ENCODE measurements around the gene ITPKC. TPM values are rescaled to one million over a fixed set of nuclear protein-coding genes. Genes with fewer than 3 reads are reported as not detected.
"Not testable (repeated sequence)": the region's sequence is repeated elsewhere in the genome, so short reads cannot be mapped to it uniquely, and the experiment has no call there.

The ITPKC gene
- total and polyA plus RNA-seq, 2 donors: 6.7 to 35.5 TPM

DNA sequence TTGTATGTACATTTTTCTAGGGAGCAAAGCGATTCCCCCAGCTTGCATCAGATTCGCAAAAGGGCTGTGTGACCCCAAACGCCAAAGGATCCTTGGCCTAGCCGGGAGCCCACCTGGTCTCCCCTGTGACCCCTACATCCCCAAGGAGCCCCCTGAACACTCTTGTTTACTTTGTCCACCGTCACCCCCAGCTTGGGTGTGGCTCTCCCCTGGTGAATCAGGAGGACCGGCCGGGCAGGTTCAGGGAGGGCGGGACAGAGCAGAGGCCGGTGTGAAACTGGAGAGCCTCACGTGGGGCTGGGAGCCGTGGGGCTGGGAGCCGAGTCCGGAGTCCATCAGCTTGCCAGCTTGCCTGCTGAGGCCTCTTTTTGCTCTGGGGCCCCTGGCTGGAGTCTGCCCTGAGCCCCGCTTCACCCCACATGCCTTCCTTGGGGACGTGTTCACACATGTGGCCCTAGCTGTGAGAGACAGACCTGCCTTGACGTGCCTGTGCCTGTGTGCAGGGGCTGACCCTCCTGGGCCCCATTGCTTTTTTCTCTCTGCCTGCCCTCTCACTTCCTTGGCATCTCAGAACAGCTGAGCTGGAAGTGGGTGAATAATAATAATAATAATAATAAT, 2.0 kb downstream of the ITPKC start:
- Histone ChIP-seq H3K4me1 (ENCODE audit: control insufficient read depth in 2 of 2, insufficient read depth in 2 of 2, low read length in 2 of 2) (peaks cover 42 to 52% of the 10 kb centered on the region in 2 donors), H3K4me3 (ENCODE audit: low read length in 2 of 2) (peak overlapping the region; percentile 76 to 91), H3K9me3 (ENCODE audit: control insufficient read depth in 2 of 2, insufficient read depth in 1 of 2, low read length in 1 of 2) (peaks cover 0 to 4% of the 10 kb centered on the region in 2 donors), H3K36me3 (ENCODE audit: control insufficient read depth in 2 of 2, insufficient read depth in 2 of 2, low read length in 1 of 2) (peaks cover 4 to 6% of the 10 kb centered on the region in 2 donors), H3K27me3 (ENCODE audit: control insufficient read depth in 2 of 2, insufficient read depth in 1 of 2, low read length in 1 of 2) (no peaks in the 10 kb centered on the region), H3K27ac (ENCODE audit: low read depth in 1 of 2, low read length in 1 of 2) (peak overlapping the region; percentile 45 to 68)
- 59% methylated on average over 16 of the region's 16 CpGs for WGBS
- DNase-seq (ENCODE audit: low read depth in 6 of 9, low spot score in 9 of 9): peak in 1 of 9 donors; percentile 18

DNA sequence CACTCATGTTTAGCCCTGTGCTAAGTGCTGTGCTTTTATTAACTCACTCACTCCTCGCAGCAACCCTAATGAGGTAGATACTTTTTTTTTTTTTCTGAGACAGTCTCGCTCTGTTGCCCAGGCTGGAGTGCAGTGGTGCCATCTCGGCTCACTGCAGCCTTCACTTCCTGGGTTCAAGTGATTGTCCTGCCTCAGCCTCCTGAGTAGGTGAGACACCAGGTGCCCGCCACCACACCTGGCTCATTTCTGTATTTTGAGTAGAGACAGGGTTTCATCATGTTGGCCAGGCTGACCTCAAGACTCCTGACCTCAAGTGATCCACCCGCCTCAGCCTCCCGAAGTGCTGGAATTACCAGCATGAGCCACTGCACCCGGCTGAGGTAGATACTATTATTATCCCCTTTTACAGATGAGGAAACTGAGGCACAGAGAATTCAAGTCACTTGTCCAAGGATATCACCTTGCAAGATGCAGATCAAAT, 2.5 kb downstream of the ITPKC start:
- H3K27me3 ChIP-seq (ENCODE audit: control insufficient read depth in 2 of 2, insufficient read depth in 1 of 2, low read length in 1 of 2): no peaks in the 10 kb centered on the region
- H3K36me3 ChIP-seq (ENCODE audit: control insufficient read depth in 2 of 2, insufficient read depth in 2 of 2, low read length in 1 of 2): peaks cover 4 to 12% of the 10 kb centered on the region in 2 donors
- WGBS: 91% methylated on average over 7 of the region's 7 CpGs
- H3K4me1 ChIP-seq (ENCODE audit: control insufficient read depth in 2 of 2, insufficient read depth in 2 of 2, low read length in 2 of 2): peaks cover 39 to 46% of the 10 kb centered on the region in 2 donors
- H3K27ac ChIP-seq (ENCODE audit: low read depth in 1 of 2, low read length in 1 of 2): peak overlapping the region in 1 of 2 donors; percentile 64
- no peak for DNase-seq (ENCODE audit: low read depth in 6 of 9, low spot score in 9 of 9)
- peak overlapping the region in 1 of 2 donors; percentile 91 for H3K4me3 ChIP-seq (ENCODE audit: low read length in 2 of 2)
- peaks cover 0 to 4% of the 10 kb centered on the region in 2 donors for H3K9me3 ChIP-seq (ENCODE audit: control insufficient read depth in 2 of 2, insufficient read depth in 1 of 2, low read length in 1 of 2)

DNA sequence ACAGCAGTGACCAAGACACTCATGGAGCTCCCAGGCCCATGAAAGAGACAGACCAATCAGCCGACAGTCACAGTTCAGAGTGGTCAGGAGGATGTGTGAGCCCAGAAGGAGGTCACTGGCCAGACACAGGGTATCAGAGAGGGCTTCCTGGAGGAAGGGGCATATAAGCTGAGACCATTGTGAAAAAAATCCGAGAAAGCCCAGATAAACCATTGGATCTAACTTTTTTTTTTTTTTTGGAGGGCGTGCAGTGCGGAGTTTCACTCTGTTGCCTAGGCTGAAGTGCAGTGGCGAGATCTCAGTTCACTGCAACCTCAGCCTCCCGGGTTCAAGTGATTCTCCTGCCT, 4.2 kb downstream of the ITPKC start:
- H3K27me3 ChIP-seq (ENCODE audit: control insufficient read depth in 2 of 2, insufficient read depth in 1 of 2, low read length in 1 of 2): no peaks in the 10 kb centered on the region
- H3K36me3 ChIP-seq (ENCODE audit: control insufficient read depth in 2 of 2, insufficient read depth in 2 of 2, low read length in 1 of 2): peaks cover 7 to 20% of the 10 kb centered on the region in 2 donors
- H3K9me3 ChIP-seq (ENCODE audit: control insufficient read depth in 2 of 2, insufficient read depth in 1 of 2, low read length in 1 of 2): peaks cover 0 to 4% of the 10 kb centered on the region in 2 donors
- peaks cover 27 to 32% of the 10 kb centered on the region in 2 donors for H3K4me1 ChIP-seq (ENCODE audit: control insufficient read depth in 2 of 2, insufficient read depth in 2 of 2, low read length in 2 of 2)
- 87% methylated on average over 6 of the region's 6 CpGs for WGBS
- no peak overlapping the region for H3K4me3 ChIP-seq (ENCODE audit: low read length in 2 of 2)
- H3K27ac ChIP-seq (ENCODE audit: low read depth in 1 of 2, low read length in 1 of 2): peak overlapping the region in 1 of 2 donors; percentile 53
- DNase-seq (ENCODE audit: low read depth in 6 of 9, low spot score in 9 of 9): no peak

DNA sequence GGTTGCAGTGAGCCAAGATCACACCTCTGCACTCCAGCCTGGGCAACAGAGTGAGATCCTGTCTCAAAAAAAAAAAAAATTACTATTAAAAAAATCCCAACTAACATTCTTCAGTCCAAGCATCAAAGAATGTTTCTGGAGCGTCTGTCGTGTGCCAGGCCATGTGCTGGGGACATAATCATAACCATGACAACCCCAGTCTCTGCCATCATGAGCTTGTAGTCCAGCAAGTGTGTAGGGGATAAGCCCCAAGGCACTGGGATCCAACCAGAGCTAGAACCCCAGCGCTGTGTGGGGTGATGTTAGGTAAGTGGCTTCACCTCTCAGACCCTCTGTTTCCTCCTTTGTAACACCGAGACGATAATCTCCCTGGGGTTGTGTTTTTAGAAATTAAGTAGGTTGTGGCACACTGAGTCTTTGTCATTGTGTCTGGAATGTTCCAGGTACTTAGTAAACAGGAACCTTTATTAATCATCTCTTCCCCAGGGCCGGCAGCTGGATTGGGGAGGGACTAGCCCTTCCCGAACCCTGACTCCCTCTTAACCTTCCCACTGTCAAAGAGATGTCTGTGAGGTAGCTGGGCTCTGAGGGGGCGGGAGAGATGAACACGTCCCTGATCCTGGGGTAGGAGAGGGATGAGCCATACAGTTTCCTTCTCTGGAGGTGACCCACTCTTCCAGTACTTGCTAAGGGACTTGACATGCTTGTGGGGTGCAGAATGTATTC, 5.2 kb downstream of the ITPKC start:
- no peak overlapping the region for H3K4me3 ChIP-seq (ENCODE audit: low read length in 2 of 2)
- no peak for DNase-seq (ENCODE audit: low read depth in 6 of 9, low spot score in 9 of 9)

DNA sequence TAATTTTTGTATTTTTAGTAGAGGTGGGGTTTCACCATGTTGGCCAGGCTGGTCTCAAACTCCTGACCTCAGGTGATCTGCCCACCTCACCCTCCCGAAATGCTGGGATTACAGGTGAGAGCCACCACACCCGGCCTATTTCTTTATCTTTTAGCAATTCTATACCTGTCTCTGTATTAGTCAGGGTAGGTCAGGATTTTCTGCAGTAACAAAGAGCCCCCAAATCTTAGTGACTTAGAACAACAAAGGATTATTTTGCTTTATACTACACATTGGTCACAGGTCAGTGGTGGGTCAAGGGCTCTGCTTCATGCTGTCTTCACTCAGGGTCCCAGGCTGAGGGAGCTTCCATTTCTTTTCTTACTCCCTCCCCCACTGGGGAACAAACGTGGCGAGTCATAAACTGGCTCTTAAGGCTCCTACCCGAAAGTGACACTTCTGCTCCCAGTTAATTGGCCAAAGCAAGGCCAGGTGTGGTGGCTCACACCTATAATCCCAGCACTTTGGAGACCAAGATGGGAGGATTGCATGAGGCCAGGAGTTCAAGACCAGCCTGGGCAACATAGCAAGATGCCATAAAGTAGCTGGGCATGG, 6.8 kb downstream of the ITPKC start:
- DNase-seq (ENCODE audit: low read depth in 6 of 9, low spot score in 9 of 9): no peak
- Histone ChIP-seq H3K9me3 (ENCODE audit: control insufficient read depth in 2 of 2, insufficient read depth in 1 of 2, low read length in 1 of 2) (no peaks in the 10 kb centered on the region), H3K4me1 (ENCODE audit: control insufficient read depth in 2 of 2, insufficient read depth in 2 of 2, low read length in 2 of 2) (peaks cover 8 to 11% of the 10 kb centered on the region in 2 donors), H3K27me3 (ENCODE audit: control insufficient read depth in 2 of 2, insufficient read depth in 1 of 2, low read length in 1 of 2) (no peaks in the 10 kb centered on the region), H3K36me3 (ENCODE audit: control insufficient read depth in 2 of 2, insufficient read depth in 2 of 2, low read length in 1 of 2) (peaks cover 14 to 29% of the 10 kb centered on the region in 2 donors), H3K27ac (ENCODE audit: low read depth in 1 of 2, low read length in 1 of 2) (no peak overlapping the region), H3K4me3 (ENCODE audit: low read length in 2 of 2) (no peak overlapping the region)
- 96% methylated on average over 5 of the region's 5 CpGs for WGBS

More for the DNA sequence above, 5.2 kb downstream of the ITPKC start:
- H3K9me3 ChIP-seq (ENCODE audit: control insufficient read depth in 2 of 2, insufficient read depth in 1 of 2, low read length in 1 of 2): peaks cover 0 to 4% of the 10 kb centered on the region in 2 donors
- no peak overlapping the region for H3K27ac ChIP-seq (ENCODE audit: low read depth in 1 of 2, low read length in 1 of 2)
- H3K36me3 ChIP-seq (ENCODE audit: control insufficient read depth in 2 of 2, insufficient read depth in 2 of 2, low read length in 1 of 2): peaks cover 14 to 20% of the 10 kb centered on the region in 2 donors
- H3K27me3 ChIP-seq (ENCODE audit: control insufficient read depth in 2 of 2, insufficient read depth in 1 of 2, low read length in 1 of 2): no peaks in the 10 kb centered on the region
- peaks cover 22 to 26% of the 10 kb centered on the region in 2 donors for H3K4me1 ChIP-seq (ENCODE audit: control insufficient read depth in 2 of 2, insufficient read depth in 2 of 2, low read length in 2 of 2)
- WGBS: 95% methylated on average over 9 of the region's 9 CpGs

DNA sequence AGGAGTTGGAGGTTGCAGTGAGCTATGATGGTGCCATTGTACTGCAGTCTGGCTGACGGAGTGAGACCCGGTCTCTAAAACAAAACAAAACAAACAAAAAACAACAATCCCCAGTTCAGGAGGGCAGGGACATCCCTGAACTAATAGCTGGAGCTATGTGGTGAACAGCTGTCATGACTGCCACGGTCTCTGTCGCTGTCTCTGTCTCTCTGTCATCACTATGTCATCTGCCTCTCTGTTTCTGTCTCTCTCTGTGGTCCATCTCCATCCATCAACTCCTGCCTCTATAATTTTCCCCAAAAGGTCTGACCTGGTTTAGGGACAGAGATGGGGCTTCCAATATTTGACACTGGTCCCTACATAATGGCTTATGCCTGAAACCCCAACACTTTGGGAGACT, 7.4 kb downstream of the ITPKC start:
- Histone ChIP-seq H3K4me1 (ENCODE audit: control insufficient read depth in 2 of 2, insufficient read depth in 2 of 2, low read length in 2 of 2) (peaks cover 3 to 7% of the 10 kb centered on the region in 2 donors), H3K4me3 (ENCODE audit: low read length in 2 of 2) (no peak overlapping the region), H3K27ac (ENCODE audit: low read depth in 1 of 2, low read length in 1 of 2) (no peak overlapping the region), H3K27me3 (ENCODE audit: control insufficient read depth in 2 of 2, insufficient read depth in 1 of 2, low read length in 1 of 2) (no peaks in the 10 kb centered on the region), H3K9me3 (ENCODE audit: control insufficient read depth in 2 of 2, insufficient read depth in 1 of 2, low read length in 1 of 2) (no peaks in the 10 kb centered on the region), H3K36me3 (ENCODE audit: control insufficient read depth in 2 of 2, insufficient read depth in 2 of 2, low read length in 1 of 2) (peaks cover 17 to 33% of the 10 kb centered on the region in 2 donors)
- 97% methylated on average over 4 of the region's 4 CpGs for WGBS
- DNase-seq (ENCODE audit: low read depth in 6 of 9, low spot score in 9 of 9): no peak

DNA sequence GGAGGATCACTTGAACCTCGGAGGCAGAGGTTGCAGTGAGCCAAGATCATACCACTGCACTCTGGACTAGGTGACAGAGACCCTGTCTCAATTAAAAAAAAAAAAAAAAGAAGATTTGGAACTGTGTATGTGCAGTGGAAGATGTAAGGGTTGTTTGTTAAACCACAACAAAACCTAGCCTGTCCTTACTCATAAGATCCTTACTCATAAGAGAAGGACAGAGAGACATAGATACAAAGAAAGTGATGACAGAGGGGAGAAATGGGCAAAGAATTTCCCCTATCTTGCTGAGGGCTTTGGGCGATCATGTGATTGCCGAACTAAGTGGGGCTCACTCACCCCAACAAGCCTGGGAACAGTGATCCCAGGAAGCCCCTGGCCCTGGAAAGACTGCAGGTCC, 7.9 kb downstream of the ITPKC start:
- no peak for DNase-seq (ENCODE audit: low read depth in 6 of 9, low spot score in 9 of 9)
- no peak overlapping the region for H3K27ac ChIP-seq (ENCODE audit: low read depth in 1 of 2, low read length in 1 of 2)
- no peaks in the 10 kb centered on the region for H3K9me3 ChIP-seq (ENCODE audit: control insufficient read depth in 2 of 2, insufficient read depth in 1 of 2, low read length in 1 of 2)
- 97% methylated on average over 3 of the region's 3 CpGs for WGBS
- no peaks in the 10 kb centered on the region for H3K27me3 ChIP-seq (ENCODE audit: control insufficient read depth in 2 of 2, insufficient read depth in 1 of 2, low read length in 1 of 2)
- peaks cover 20 to 33% of the 10 kb centered on the region in 2 donors for H3K36me3 ChIP-seq (ENCODE audit: control insufficient read depth in 2 of 2, insufficient read depth in 2 of 2, low read length in 1 of 2)
- H3K4me3 ChIP-seq (ENCODE audit: low read length in 2 of 2): no peak overlapping the region
- peaks cover 0 to 3% of the 10 kb centered on the region in 2 donors for H3K4me1 ChIP-seq (ENCODE audit: control insufficient read depth in 2 of 2, insufficient read depth in 2 of 2, low read length in 2 of 2)

DNA sequence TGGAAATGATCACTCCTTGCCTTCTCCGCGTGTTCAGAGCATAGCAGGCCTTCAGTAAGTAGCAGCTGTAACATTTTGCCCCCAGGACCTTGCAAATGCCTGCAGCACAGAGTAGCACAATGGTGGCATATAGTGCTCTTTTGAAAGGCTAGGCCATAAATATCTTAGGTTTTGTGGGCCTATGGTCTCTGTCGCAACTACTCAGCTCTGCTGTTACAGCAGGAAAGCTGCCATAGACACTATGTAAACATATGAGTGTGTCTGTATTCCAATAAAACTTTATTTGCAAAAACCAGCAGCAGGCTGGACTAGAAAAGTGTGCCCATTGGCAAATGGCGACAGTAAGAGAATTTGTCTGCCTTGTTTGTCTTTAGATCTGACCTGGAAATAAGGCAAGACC, 9.4 kb downstream of the ITPKC start:
- H3K27ac ChIP-seq (ENCODE audit: low read depth in 1 of 2, low read length in 1 of 2): no peak overlapping the region
- no peaks in the 10 kb centered on the region for H3K27me3 ChIP-seq (ENCODE audit: control insufficient read depth in 2 of 2, insufficient read depth in 1 of 2, low read length in 1 of 2)
- no peak for DNase-seq (ENCODE audit: low read depth in 6 of 9, low spot score in 9 of 9)
- 98% methylated on average over 4 of the region's 4 CpGs for WGBS
- peaks cover 34 to 47% of the 10 kb centered on the region in 2 donors for H3K36me3 ChIP-seq (ENCODE audit: control insufficient read depth in 2 of 2, insufficient read depth in 2 of 2, low read length in 1 of 2)
- H3K4me3 ChIP-seq (ENCODE audit: low read length in 2 of 2): no peak overlapping the region
- H3K9me3 ChIP-seq (ENCODE audit: control insufficient read depth in 2 of 2, insufficient read depth in 1 of 2, low read length in 1 of 2): no peaks in the 10 kb centered on the region
- no peaks in the 10 kb centered on the region for H3K4me1 ChIP-seq (ENCODE audit: control insufficient read depth in 2 of 2, insufficient read depth in 2 of 2, low read length in 2 of 2)

DNA sequence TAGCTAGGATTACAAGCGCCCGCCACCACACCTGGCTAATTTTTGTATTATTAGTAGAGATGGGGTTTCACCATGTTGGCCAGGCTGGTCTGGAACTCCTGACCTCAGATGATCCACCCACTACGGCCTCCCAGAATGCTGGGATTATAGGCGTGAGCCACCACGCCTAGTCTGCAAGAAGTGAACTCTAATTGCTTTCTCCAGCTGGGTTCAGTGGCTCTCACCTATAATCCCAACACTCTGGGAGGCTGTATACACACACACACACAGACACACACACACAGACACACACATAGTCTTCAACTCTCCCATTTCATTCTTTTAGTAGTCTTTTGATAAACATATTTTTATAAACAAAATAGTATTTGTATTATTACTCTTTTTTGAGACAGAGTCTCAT, 13.2 kb downstream of the ITPKC start:
- H3K27ac ChIP-seq (ENCODE audit: low read depth in 1 of 2, low read length in 1 of 2); H3K27me3 ChIP-seq (ENCODE audit: control insufficient read depth in 2 of 2, insufficient read depth in 1 of 2, low read length in 1 of 2); H3K9me3 ChIP-seq (ENCODE audit: control insufficient read depth in 2 of 2, insufficient read depth in 1 of 2, low read length in 1 of 2); DNase-seq (ENCODE audit: low read depth in 6 of 9, low spot score in 9 of 9); H3K4me1 ChIP-seq (ENCODE audit: control insufficient read depth in 2 of 2, insufficient read depth in 2 of 2, low read length in 2 of 2); H3K4me3 ChIP-seq (ENCODE audit: low read length in 2 of 2): not testable (repeated sequence)
- 97% methylated on average over 5 of the region's 5 CpGs for WGBS
- peaks cover 51 to 58% of the 10 kb centered on the region in 2 donors for H3K36me3 ChIP-seq (ENCODE audit: control insufficient read depth in 2 of 2, insufficient read depth in 2 of 2, low read length in 1 of 2)

Measured in thymus (tissue), 11 donors.